Suprapubic skin (tissue), 3 donors: ENCODE results near the gene PRDM1.

ENCODE experiments used
- EP300 ChIP-seq: sonication (generic); formaldehyde crosslinking; IDR thresholded peaks from one replicate; pipeline ENCODE4 v1.6.1; 2017; ENCODE audit warnings: antibody characterized with exemption
- POLR2A ChIP-seq, 2 donors: fragments of 450-650 bp; IDR thresholded peaks; one replicate each; pipeline ENCODE4 v1.6.1; 2017; ENCODE audit warnings: antibody characterized with exemption in 2 of 2, mild to moderate bottlenecking in 2 of 2, moderate library complexity in 2 of 2
- TF ChIP-seq, protein P1 (sequence below), 2 donors: fragments of 200-600 bp in 1 of 2; fragments of 450-650 bp in 1 of 2; sonication (generic) in 1 of 2; IDR thresholded peaks; one replicate each; pipeline ENCODE4 v1.5.1; 2016 to 2019; ENCODE audit warnings: antibody characterized with exemption in 2 of 2, mild to moderate bottlenecking in 1 of 2, moderate library complexity in 1 of 2

DNA sequence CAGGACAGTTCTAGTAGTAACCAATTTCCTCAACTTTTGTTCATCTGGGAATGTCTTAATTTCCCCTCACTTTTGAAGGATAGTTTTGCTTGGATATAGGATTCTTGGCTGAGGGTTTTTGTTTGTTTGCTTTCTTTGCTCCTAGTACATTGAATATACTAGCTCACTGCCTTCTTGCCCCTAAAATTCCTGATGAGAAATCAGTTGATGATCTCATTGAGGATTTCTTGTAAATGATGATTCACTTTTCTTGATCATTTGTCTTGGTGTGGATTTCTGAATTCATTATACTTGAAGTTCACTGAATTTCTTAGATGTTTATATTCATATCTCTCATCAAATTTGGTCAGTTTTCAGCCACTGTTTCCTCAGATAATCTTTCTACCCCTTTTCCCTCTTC lies 49.1 kb upstream of the PRDM1 start:
- TF ChIP-seq, protein P1, sequence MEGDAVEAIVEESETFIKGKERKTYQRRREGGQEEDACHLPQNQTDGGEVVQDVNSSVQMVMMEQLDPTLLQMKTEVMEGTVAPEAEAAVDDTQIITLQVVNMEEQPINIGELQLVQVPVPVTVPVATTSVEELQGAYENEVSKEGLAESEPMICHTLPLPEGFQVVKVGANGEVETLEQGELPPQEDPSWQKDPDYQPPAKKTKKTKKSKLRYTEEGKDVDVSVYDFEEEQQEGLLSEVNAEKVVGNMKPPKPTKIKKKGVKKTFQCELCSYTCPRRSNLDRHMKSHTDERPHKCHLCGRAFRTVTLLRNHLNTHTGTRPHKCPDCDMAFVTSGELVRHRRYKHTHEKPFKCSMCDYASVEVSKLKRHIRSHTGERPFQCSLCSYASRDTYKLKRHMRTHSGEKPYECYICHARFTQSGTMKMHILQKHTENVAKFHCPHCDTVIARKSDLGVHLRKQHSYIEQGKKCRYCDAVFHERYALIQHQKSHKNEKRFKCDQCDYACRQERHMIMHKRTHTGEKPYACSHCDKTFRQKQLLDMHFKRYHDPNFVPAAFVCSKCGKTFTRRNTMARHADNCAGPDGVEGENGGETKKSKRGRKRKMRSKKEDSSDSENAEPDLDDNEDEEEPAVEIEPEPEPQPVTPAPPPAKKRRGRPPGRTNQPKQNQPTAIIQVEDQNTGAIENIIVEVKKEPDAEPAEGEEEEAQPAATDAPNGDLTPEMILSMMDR (IDR thresholded peaks at IDR 0.05), result no peak
- TF ChIP-seq POLR2A (IDR thresholded peaks at IDR 0.05), result no peak
- TF ChIP-seq EP300, result no peak
